Measurements from ENCODE around the gene SLC38A8. TPM values are rescaled to one million over a fixed set of nuclear protein-coding genes. Genes with fewer than 3 reads are reported as not detected.

Gene SLC38A8
- total RNA-seq, 1 donor from 2014 or later, result not detected

DNA sequence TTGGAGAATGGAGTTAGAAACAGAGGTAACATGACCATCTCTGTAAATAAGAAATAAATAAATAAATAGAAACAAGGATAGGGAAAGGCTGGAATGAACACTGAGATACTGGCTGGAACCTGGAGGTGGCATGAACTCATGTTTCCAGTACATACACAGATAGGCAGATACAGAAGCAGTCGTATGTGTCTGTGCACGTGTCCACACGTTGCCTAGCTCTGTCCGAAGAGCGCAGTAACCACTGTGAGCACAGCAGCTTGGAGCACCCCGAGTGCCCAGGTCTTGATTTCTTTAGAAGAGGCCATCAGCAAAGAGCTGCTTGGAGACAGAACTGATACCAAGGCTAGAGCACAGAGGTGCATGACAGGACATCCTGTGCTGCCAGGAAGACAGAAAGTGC, 37.1 kb upstream of the SLC38A8 start:
- no peak for DNase-seq (ENCODE audit: extremely low spot score, unreplicated experiment)
- Mint-ChIP-seq H3K36me3 (peaks cover 24% of the 10 kb centered on the region), H3K4me1 (ENCODE audit: unreplicated experiment) (no peaks in the 10 kb centered on the region)

DNA sequence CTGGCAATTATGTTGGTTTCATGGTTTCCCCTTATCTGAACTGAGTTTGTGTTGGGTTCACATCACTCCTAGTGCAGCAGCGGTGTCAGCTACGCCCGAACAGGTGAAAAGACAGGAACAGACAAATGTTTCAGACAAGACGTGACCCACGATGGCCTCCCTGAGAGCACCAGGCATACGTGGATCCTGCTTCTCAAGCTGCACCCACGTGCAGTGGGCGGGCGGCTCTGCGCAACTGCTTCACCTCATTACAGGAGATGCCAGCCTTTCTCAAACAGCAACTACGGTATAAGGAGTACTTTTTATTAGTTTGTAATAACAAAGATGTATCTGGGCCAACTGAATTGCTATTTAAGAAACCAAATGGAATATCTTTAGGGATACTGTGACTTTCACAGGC, 32.8 kb upstream of the SLC38A8 start:
- TF ChIP-seq, protein P1, sequence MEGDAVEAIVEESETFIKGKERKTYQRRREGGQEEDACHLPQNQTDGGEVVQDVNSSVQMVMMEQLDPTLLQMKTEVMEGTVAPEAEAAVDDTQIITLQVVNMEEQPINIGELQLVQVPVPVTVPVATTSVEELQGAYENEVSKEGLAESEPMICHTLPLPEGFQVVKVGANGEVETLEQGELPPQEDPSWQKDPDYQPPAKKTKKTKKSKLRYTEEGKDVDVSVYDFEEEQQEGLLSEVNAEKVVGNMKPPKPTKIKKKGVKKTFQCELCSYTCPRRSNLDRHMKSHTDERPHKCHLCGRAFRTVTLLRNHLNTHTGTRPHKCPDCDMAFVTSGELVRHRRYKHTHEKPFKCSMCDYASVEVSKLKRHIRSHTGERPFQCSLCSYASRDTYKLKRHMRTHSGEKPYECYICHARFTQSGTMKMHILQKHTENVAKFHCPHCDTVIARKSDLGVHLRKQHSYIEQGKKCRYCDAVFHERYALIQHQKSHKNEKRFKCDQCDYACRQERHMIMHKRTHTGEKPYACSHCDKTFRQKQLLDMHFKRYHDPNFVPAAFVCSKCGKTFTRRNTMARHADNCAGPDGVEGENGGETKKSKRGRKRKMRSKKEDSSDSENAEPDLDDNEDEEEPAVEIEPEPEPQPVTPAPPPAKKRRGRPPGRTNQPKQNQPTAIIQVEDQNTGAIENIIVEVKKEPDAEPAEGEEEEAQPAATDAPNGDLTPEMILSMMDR (conservative IDR thresholded peaks at IDR 0.05), result no peak
- no peak for DNase-seq (ENCODE audit: extremely low spot score, unreplicated experiment)
- no peaks in the 10 kb centered on the region for H3K27me3 Mint-ChIP-seq
- no peaks in the 10 kb centered on the region for H3K9me3 Mint-ChIP-seq
- H3K36me3 Mint-ChIP-seq, result peaks cover 29% of the 10 kb centered on the region
- H3K27ac Mint-ChIP-seq, result no peak overlapping the region
- H3K4me3 Mint-ChIP-seq, result no peak overlapping the region
- H3K4me1 Mint-ChIP-seq (ENCODE audit: unreplicated experiment), result no peaks in the 10 kb centered on the region

More for the DNA sequence above, 37.1 kb upstream of the SLC38A8 start:
- Mint-ChIP-seq H3K4me3 (no peak overlapping the region), H3K27ac (no peak overlapping the region), H3K9me3 (no peaks in the 10 kb centered on the region), H3K27me3 (no peaks in the 10 kb centered on the region)
- TF ChIP-seq, protein P1 (conservative IDR thresholded peaks at IDR 0.05), result no peak

DNA sequence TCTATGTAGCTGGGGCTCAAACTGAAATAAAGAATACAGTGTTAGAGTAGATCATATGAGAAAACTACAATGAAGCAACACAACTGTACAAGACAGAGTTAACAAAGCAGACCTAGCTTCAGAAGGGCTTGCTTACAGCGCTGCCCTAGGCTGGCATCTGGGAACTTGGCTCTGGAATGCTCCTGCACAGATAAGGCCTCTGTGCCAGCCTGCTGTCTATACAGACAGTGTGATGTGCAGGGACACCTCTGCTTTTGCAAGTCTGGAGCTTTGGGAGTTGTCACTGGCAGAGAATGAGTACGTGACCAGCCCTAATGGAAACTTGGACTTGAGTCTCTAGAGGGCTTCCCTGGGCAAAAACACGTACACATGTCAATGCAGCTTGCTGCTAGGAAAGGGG, 32.1 kb upstream of the SLC38A8 start:
- peaks cover 29% of the 10 kb centered on the region for H3K36me3 Mint-ChIP-seq
- no peak overlapping the region for H3K27ac Mint-ChIP-seq
- DNase-seq (ENCODE audit: extremely low spot score, unreplicated experiment), result no peak
- no peaks in the 10 kb centered on the region for H3K27me3 Mint-ChIP-seq
- no peak overlapping the region for H3K4me3 Mint-ChIP-seq
- no peaks in the 10 kb centered on the region for H3K4me1 Mint-ChIP-seq (ENCODE audit: unreplicated experiment)
- no peaks in the 10 kb centered on the region for H3K9me3 Mint-ChIP-seq
- TF ChIP-seq, protein P1 (conservative IDR thresholded peaks at IDR 0.05), result no peak

DNA sequence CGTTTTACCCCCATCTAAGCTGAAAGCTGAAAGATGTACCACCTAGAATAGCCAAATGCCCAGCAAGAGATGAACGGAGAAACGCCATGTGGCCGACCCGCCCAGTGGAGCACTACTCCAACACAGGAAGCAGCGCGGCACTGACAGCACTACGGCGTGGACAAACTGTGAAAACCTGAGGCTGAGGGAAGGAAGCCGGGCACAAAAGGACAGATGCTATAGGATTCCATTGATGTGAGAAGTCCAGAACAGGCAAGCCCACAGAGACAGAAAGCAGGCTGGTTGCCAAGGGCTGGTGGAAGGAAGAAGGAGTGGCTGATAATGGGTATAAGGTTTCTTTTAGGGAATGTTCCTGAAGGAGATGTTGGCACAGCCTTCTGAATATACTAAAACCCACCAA, 29.4 kb upstream of the SLC38A8 start:
- TF ChIP-seq, protein P1 (conservative IDR thresholded peaks at IDR 0.05), result no peak
- no peaks in the 10 kb centered on the region for H3K4me1 Mint-ChIP-seq (ENCODE audit: unreplicated experiment)
- peaks cover 20% of the 10 kb centered on the region for H3K36me3 Mint-ChIP-seq
- H3K9me3 Mint-ChIP-seq, result no peaks in the 10 kb centered on the region
- no peak overlapping the region for H3K4me3 Mint-ChIP-seq
- no peak for DNase-seq (ENCODE audit: extremely low spot score, unreplicated experiment)
- no peak overlapping the region for H3K27ac Mint-ChIP-seq
- no peaks in the 10 kb centered on the region for H3K27me3 Mint-ChIP-seq

DNA sequence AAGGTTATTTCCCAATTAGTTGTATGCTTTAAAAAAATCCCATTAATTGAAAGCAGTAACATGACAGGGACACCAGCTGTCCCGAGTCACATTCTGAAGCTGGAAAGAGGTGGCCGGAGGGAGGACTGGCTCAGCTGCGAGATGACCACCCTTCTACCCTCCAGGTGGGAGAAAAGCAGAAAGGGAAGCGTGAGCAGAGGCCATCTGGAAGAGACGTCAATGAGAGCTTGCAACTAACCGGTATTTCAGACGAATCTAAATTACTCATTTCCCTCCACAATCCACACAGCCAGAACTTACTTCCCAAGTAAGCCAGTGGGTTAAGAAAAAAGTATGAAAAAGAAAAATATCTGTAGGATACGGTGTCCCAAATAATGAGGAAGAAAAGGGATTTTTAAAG, 28.5 kb upstream of the SLC38A8 start:
- no peak for DNase-seq (ENCODE audit: extremely low spot score, unreplicated experiment)
- Mint-ChIP-seq H3K4me3 (no peak overlapping the region), H3K27me3 (no peaks in the 10 kb centered on the region), H3K27ac (no peak overlapping the region), H3K9me3 (no peaks in the 10 kb centered on the region), H3K36me3 (peaks cover 15% of the 10 kb centered on the region), H3K4me1 (ENCODE audit: unreplicated experiment) (no peaks in the 10 kb centered on the region)
- TF ChIP-seq, protein P1 (conservative IDR thresholded peaks at IDR 0.05), result no peak

DNA sequence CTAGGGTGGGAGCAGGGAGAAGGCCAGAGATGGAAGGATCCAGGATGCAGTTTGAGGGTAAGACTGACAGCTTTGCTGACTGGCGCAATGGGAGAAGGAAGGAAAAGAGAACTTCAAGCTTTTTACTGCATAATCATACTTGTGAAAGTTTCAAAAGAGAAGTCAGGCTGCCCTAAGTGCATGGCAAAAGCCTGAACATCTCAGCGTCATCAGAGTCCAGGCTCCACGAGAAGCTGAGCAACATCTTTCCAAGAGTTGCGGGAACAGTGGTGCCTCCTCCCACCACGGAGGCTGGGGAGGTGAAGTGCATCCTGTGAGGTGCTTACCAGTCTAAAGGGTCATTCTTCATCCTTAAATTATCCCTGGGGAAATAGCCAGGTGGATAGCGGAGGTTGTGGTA, 26.9 kb upstream of the SLC38A8 start:
- no peak for DNase-seq (ENCODE audit: extremely low spot score, unreplicated experiment)
- Mint-ChIP-seq H3K27ac (no peak overlapping the region), H3K4me3 (no peak overlapping the region), H3K36me3 (peaks cover 15% of the 10 kb centered on the region), H3K9me3 (no peaks in the 10 kb centered on the region), H3K4me1 (ENCODE audit: unreplicated experiment) (no peaks in the 10 kb centered on the region), H3K27me3 (no peaks in the 10 kb centered on the region)
- TF ChIP-seq, protein P1 (conservative IDR thresholded peaks at IDR 0.05), result no peak
